Measurements from ENCODE around the gene PRKCZ.

DNA sequence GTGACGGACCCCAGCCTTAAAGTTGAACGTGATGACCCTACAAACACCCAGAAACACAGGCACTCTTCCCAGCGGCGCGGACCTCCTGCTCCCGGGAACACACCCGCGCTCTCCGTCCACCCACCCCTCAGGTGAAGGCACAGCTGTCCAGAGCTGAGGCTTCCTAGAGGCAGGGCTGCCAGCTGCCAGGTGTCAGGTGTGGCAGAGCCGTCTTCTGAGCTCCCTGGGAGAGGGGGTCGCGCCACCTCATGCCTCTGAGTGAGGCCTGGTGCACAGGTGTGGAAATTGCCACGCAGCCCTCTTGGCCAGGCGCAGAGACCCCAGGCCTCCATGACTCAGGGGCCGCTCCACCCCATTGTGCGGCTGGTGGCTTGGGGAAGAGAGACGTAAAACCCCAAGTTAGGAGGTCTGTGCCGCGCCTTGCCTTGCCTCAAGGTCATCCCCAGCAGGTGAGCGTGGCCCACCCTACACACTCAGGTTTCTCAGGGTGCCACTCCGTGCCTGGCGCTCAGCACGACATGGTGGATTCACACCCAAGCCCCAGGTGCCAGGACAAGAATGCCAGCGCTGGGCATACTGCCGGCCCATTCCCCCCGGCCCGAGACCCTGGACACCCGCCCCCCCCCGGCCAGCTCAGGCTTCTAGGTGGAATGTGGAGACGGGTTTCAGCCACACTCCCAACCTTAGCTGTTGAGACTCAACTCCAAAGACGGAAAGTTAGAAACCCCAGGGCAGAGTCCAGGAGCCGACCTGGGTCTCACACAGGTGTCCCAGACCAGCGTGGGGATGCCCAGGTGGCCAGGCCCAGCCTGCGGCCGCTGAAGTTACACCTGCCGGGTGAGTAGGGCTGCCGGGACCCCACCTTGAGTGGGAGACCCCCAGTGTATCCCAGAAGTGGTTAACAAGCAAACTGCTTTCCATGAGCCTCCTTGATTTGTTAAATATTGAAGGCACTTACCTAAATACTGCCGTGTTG, 136.0 kb downstream of the PRKCZ start:
- TF ChIP-seq EP300 (IDR thresholded peaks at IDR 0.05) (no peak), POLR2A (IDR thresholded peaks at IDR 0.05) (no peak)
- TF ChIP-seq, protein P1, sequence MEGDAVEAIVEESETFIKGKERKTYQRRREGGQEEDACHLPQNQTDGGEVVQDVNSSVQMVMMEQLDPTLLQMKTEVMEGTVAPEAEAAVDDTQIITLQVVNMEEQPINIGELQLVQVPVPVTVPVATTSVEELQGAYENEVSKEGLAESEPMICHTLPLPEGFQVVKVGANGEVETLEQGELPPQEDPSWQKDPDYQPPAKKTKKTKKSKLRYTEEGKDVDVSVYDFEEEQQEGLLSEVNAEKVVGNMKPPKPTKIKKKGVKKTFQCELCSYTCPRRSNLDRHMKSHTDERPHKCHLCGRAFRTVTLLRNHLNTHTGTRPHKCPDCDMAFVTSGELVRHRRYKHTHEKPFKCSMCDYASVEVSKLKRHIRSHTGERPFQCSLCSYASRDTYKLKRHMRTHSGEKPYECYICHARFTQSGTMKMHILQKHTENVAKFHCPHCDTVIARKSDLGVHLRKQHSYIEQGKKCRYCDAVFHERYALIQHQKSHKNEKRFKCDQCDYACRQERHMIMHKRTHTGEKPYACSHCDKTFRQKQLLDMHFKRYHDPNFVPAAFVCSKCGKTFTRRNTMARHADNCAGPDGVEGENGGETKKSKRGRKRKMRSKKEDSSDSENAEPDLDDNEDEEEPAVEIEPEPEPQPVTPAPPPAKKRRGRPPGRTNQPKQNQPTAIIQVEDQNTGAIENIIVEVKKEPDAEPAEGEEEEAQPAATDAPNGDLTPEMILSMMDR (IDR thresholded peaks at IDR 0.05), result no peak
